ENCODE data around the gene PPP2R2C.

Gene PPP2R2C

DNA sequence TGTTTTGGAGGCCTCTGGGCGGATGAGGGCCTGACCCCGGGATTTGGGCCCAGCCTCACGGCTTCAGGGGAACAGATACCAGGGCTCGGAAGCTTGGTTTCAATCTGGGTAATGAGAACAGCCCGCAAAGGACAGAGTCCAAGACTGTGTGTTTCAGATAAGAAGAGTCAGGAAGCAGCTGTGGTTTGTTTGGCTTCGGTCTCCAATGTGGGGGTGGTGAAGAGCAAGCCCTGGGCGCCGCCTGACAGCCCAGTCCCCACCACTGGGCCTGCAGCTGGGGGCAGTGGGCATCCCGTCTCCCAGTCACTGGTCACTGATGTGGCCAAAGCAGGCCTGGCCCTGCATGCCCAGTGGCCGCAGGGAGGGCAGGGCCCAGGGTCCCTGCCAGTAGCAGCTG, 193.6 kb downstream of the PPP2R2C start:
- peak; percentile 82 for DNase-seq (ENCODE audit: low spot score)
- TF ChIP-seq, protein P1, sequence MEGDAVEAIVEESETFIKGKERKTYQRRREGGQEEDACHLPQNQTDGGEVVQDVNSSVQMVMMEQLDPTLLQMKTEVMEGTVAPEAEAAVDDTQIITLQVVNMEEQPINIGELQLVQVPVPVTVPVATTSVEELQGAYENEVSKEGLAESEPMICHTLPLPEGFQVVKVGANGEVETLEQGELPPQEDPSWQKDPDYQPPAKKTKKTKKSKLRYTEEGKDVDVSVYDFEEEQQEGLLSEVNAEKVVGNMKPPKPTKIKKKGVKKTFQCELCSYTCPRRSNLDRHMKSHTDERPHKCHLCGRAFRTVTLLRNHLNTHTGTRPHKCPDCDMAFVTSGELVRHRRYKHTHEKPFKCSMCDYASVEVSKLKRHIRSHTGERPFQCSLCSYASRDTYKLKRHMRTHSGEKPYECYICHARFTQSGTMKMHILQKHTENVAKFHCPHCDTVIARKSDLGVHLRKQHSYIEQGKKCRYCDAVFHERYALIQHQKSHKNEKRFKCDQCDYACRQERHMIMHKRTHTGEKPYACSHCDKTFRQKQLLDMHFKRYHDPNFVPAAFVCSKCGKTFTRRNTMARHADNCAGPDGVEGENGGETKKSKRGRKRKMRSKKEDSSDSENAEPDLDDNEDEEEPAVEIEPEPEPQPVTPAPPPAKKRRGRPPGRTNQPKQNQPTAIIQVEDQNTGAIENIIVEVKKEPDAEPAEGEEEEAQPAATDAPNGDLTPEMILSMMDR (IDR thresholded peaks at IDR 0.05; ENCODE audit: extremely low read depth, missing control alignments): no peak

DNA sequence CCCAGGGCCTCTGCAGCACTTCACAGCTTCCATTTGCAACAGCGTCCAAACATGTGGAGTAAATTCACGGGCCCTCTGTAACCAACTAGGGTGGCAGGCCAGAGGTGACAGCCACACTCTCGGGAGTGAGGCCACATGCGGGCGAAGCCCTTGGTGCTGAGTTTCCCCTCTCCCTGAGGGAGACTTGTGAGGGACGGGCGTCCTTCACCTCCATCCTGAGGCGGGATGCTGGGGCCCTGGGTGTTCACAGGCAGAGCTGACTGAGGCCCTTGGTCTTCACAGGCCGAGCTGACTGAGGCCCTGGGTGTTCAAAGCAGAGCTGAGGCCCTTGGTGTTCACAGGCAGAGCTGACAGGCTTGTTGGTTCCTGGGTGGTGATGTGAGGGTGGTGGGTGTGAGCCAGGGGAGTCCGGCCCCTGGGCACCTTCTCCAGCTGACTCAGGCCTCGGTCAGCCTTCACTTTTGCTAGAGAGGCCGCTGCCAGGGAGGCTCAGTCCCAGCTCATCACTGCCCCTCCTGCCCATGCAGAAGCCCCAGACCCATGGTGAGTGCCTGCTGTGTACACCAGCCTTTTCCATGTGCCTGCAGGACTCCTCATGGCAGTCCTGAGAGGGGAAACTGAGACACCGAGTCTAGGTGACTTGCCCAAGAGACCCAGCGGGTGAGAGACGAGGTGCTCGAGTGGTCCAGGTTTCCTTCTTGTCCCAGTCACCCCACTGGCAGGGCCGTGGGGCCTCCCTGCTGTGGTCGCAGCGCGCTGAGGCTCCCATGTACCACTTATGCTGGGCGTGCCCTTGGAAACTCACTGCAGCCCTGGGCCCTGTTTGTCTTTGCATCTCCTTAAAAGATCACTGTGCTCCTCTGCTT, 194.2 kb downstream of the PPP2R2C start:
- no peak for DNase-seq (ENCODE audit: low spot score)
- TF ChIP-seq, protein P1 (IDR thresholded peaks at IDR 0.05; ENCODE audit: extremely low read depth, missing control alignments): no peak

DNA sequence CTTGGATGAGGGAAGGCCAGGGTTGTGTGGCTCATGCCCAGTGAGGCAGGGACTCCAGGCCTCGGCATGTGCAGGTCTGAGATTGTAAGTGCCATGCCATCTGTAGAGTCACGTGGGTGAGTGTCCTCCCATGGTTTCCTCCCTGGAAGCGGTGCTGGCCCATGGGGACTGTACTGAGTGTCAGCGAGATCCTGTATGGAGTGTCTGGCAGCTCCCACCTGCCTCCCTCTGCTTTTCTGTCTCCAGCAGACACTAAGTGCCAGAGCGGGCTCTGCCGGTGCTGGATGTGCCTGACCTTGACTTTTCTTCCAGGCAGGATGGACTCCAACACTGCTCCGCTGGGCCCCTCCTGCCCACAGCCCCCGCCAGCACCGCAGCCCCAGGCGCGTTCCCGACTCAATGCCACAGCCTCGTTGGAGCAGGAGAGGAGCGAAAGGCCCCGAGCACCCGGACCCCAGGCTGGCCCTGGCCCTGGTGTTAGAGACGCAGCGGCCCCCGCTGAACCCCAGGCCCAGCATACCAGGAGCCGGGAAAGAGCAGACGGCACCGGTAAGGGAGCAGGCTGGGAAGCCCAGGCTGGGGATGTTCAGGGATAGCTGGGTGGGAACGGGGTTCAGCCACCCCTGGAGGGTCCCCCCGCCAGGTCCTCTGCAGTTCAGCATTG, 195.1 kb downstream of the PPP2R2C start:
- TF ChIP-seq, protein P1 (IDR thresholded peaks at IDR 0.05; ENCODE audit: extremely low read depth, missing control alignments): no peak
- DNase-seq (ENCODE audit: low spot score): no peak

DNA sequence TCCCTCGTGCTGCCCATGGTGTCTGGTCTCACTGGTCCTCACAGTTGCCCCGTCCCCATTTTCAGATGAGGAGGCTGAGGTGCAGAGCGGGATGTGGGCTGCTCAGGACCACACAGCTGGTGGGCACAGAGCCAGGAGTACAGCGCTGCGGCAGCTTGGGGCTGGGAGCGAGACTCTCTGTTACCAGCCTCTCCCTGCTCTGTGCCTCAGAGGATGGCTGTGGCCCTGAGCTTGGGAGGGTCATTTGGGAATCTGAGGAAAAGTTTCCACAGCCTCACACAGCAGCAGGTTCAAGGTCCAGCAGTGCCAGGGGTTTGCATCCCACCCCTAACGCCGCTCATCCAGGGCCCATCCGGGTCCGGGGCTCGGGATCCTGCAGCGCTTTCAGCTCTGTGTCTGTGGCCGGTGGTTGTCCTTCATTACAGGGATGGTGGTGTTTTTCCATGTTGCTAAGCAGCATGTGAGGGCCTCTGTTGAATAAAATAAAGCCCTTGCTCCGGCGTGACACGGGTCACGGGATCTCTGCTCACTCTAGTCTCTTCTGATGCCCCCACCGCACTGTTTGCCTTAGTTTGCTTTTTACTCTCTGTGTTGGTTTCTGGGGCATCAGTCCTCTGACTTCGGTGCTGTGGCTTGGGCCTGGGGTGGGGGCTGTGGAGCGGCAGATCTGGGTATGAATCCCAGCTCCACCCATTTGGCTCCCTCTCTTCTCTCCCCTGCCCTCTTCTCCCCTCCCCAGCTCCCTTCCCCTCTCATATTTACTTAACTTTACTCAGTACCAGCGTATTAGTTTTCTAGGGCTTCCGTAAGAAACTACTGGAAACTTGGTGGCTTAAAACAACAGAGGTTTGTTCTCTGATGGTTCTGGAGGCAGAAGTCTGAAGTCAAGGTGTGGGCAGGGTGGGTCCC, 196.3 kb downstream of the PPP2R2C start:
- no peak for DNase-seq (ENCODE audit: low spot score)

DNA sequence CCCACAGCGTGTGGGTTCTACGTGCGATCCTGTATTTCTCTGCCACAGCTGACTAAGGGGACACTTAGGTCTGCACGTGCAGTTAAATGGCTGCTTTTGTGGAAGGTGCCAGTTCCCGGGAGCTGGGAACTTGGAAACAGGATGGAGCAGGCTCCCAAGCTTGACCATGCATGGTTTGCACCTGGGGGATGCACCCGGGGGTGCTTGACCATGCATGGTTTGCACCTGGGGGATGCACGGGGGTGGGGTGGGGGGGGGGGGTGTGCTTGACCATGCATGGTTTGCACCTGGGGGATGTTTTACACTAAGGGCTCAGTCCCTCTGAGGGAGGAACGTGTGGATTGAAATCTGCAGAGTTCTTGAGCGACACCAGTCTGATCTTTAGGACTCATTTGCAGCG, 197.1 kb downstream of the PPP2R2C start:
- TF ChIP-seq, protein P1 (IDR thresholded peaks at IDR 0.05; ENCODE audit: extremely low read depth, missing control alignments): no peak
- DNase-seq (ENCODE audit: low spot score): no peak

More for the DNA sequence above, 196.3 kb downstream of the PPP2R2C start:
- TF ChIP-seq, protein P1 (IDR thresholded peaks at IDR 0.05; ENCODE audit: extremely low read depth, missing control alignments): no peak

DNA sequence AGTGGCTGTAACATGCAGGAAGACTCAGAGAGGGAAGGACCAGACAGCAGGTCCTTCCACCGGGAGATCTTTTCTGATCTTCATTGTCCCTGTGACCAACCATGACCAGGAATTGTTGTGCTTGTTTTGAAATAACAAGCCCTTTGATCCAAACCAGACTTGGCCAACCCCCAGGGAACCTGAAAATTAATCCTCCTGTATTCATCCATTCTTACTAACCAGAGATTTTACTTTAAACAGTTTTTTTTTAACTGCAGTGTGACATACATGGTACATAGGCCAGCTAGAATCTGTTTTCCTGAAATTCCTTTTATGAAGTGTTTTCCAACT, 198.8 kb downstream of the PPP2R2C start:
- DNase-seq (ENCODE audit: low spot score): no peak
- TF ChIP-seq, protein P1 (IDR thresholded peaks at IDR 0.05; ENCODE audit: extremely low read depth, missing control alignments): no peak

Data from GM20000 (cell line).